Endothelial cell of hepatic sinusoid (primary cell): ENCODE data around the gene MRTFA.
"Not testable (repeated sequence)": the region's sequence is repeated elsewhere in the genome, so short reads cannot be mapped to it uniquely, and the experiment has no call there.

Source experiments
- in situ Hi-C: cut with HindIII; loops from 2 replicates; pipeline ENCODE4 v1.10.0; 2017; ENCODE audit warnings: low sequenced_read_pairs

The MRTFA gene

DNA sequence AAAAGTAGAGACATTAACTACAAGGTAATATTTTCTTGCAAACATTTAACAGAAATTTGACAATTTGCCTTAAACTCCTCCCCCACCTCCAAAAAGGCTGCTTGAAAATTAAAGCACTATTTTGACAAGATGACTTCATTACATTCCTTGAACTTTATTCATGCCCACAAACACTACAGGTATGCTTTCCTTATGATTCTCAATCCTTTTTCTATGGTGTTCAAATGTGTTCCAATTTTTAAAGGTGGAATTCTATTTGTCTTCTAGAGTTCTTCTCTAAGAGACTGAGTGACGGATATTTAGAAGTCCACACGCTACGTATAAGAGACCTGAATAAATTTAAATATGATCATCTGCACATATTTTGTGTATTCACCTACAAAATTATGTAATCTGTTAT is 69.4 kb downstream of the MRTFA start:
- in situ Hi-C loops: loop anchor here (5.0 kb wide), 1 partner anchor 35 kb away; no protein-coding TSS in a partner anchor

DNA sequence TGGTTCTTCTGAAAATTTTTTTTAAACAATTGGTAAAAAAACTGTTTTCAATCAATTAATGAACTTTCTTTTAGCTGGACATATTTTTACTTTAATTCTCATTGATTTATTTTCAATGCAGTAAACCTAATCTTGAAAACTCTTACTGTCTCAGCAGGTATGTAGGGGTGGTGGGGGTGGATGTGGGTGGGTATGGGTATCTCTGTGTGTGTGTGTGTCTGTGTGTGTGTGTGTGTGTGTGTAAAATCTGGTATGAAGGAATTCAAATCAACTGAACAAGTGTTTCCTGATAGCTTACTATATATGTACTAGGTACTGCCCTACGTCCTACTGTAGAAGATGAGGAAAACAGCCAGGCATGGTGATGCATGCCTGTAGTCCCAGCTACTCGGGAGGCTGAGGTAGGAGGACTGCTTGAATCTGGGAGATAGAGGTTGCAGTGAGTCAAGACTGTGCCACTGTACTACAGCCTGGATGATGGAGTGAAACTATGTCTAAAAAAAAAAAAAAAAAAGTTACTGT is 75.5 kb downstream of the MRTFA start:
- in situ Hi-C loops: no loop called here

DNA sequence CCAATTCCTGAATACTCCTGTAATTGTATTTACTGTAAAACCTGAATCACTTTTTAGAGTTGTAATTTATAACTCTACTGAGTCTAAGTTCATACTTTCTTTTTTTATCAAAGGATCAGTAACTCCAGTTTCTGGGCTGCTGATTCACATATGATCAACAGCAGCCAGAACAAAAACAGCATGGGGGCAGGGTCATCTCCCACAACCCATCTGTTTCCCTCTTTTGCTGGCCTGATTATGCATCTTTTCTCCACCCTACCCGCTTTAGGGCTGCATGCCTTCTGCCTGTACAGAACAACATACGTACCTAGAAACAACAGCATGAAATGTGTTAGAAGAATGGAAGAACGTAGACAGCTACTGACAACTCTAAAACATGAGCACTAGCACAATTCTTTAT is 76.0 kb downstream of the MRTFA start:
- in situ Hi-C loops: no loop called here

DNA sequence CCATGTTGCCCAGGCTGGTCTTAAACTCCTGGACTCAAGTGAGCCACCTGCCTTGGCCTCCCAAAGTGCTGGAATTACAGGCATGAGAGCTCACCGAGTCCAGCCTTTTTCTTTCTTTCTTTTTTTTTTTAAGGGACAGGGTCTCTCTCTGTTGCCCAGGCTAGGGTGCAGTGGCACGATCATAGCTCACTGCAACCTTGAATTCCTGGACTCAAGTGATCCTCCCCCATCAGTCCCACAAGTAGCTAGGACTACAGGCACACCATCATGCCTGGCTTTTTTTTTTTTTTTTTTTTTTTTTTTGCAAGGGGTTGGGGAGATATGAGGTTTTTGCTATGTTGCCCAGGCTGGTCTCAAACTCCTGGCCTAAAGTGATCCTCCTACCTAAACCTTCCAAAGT is 78.5 kb downstream of the MRTFA start:
- in situ Hi-C loops: no loop called here

DNA sequence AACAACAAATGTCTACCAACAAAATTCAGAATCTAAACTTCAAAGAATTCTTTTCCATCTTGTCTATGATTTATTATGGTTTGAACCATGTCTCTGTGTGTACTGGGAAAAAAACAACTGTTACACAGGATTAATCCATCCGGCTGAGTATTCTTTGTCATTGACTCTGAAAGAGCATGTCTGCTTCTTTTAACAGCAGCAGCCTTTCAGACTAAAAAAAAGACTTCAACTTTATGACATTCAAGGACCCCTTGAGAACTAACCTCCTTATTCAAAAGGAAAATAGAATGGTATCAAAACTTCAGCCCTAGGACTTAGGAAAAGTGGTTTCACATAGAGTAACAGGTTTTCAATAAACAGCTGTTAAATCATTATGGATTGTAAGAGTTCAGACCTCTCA is 79.9 kb downstream of the MRTFA start:
- in situ Hi-C loops: no loop called here

DNA sequence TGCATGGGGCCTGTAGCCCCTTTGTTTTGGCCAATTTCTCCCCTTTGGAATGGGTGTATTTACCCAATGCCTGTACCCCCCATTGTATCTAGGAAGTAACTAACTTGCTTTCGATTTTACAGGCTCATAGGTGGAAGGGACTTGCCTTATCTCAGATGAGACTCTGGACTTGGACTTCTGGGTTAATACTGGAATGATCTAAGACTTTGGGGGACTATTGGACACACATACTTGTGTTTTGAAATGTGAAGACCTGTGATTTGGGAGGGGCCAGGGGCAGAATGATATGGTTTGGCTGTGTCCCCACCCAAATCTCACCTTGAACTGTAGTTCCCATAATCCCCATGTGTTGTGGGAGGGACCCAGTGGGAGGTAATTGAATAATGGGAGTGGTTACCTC is 82.5 kb downstream of the MRTFA start:
- in situ Hi-C loops: not testable (repeated sequence)

DNA sequence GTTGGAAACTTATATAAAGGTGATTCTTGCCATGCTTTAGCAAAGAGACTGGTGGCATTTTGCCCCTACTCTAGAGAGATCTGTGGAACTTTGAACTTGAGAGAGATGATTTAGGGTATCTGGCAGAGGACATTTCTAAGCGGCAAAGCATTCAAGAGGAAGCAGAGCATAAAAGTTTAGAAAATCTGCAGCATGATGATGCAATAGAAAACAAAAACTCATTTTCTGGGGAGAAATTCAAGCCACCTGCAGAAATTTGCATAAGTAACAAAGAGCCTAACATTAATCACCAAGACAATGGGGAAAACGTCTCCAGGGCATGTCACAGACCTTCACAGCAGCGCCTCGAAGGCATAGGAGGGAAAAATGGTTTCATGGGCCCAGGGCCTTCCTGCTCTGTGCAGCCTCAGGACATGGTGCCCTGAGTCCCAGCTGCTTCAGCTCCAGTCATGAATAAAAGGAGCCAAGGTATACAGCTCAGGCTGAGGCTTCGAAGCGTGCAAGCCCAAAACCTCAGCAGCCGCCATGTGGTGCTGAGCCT is 83.4 kb downstream of the MRTFA start:
- in situ Hi-C loops: no loop called here

DNA sequence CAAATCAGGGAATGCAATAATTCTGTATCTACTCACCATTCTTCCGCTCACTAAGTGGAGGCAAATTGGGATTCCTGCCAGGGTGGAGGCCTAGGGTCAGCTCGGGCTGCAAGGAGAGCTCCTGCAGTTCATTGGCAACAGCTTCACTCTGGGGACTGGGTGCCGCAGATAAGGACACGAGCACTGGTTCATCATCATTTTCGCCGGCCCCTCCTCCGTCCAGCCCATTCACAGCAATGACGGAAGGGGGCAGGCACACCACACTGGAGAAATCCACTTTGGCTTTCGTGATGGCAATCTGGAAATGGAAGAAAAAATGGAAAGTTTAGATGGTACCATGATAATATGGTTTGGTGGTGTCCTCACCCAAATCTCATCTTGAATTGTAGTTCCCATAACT is 84.4 kb downstream of the MRTFA start:
- in situ Hi-C loops: no loop called here

DNA sequence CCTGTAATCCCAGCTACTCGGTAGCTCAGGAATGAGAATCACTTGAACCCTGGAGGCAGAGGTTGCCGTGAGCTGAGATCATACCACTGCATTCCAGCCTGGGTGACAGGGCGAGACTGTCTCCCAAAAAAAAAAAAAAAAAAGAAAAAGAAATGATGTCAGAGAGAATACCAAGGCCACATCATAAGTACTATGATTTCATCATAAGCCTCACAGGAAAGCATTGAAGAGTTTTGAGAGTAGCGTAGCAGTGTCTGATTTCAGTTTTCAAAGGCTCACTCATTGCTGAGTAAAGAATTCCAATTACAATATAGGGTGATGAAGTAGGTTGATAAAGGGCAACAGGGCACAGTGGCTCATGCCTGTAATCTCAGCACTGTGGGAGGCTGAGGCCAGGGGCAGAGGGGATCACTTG is 88.8 kb downstream of the MRTFA start:
- in situ Hi-C loops: no loop called here

DNA sequence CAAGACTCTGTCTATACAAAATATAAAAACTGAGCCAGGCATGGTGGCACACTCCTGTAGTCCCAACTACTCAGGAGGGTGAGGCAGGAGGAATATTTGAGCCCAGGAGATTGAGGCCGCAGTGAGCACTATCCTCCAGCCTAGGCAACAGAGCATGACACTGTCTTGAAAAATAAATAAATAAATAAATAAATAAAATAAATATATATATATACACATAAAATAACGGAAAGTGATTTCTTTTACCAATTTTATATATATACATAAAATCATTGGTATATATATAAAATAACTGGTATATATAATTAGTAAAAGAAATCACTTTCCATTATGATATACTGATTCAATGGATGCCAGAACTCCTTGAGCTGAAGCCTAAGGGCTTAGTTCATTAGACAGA is 91.8 kb downstream of the MRTFA start:
- in situ Hi-C loops: no loop called here

DNA sequence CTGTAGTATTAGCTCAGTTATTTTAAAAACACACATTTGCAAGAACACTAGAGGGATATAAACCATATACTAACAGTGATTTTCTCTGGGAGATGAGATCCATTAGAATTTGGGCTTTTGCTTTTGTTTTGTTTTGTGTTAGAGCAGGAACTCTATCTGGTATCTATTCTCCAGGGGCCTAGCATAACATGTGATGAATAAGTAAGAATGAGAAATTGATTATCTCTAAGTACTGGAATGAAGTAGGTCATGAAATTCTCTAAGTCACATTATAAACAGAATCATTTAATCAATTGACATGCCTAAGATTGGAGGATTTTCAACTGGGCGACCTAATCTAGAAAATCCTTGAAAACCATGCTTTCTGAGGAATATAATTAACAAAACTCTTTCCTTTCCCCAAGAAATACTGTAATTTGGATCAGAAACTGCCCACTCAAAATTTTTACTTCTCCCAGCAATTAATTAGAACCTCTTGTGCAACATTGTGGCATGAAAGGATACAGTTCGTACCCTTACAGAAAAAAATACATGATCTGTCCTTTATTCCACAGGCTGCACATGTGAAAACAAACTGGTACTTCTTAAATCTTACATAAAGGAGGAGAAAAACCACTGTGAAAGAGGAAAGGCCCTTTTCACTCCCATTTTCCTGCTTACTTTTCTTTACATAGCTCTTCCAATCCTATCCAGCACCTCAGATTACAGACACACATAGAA is 93.5 kb downstream of the MRTFA start:
- in situ Hi-C loops: no loop called here

DNA sequence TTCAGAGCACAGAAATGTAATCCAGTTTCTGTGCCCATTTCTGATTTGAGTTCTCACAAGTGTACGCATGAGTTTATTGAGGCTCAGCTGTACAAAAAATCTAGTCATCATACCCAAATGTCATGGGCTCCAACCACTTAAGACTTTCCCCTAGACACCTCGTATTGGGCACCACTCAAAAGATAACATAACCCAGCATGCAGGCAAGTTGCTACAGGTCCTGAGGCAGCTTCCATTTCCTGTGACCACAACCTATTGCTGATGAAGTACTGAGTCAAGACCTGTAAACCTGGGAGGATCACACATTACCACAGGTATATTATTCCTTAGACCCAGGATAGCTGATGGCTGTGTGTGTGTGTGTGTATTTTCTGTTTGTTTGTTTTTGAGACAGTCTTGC is 95.2 kb downstream of the MRTFA start:
- in situ Hi-C loops: no loop called here

DNA sequence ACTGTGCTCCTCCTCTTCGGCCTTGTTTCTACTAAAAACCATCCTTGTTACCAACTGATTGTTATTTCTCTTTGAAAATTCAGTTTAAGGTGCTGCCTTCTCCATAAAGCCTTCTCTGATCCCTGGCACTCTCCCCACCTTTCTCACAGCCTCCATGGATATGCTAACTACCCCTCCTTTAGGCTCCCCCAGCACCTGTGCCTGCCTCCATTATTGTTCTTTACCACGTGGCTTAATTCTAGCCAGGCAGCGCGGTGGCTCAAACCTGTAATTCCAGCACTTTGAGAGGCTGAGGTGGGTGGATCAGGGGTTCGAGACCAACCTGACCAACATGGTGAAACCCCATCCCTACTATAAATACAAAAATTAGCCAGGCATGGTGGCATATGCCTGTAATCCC is 96.3 kb downstream of the MRTFA start:
- in situ Hi-C loops: no loop called here

DNA sequence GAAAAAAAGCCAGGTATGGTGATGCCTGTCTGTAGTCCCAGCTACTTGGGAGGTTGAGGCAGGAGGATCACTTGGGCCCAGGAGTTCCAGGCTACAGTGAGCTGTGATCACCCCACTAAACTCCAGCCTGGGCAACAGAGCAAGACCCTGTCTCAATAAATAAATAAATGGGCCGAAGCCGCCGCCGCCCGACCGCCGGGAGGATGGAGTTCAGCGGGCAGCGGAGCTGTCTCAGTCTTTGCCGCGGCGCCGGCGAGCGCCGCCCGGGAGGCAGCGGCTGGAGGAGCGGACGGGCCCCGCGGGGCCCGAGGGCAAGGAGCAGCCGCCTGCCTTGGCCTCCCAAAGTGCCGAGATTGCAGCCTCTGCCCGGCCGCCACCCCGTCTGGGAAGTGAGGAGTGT is 100.4 kb downstream of the MRTFA start:
- in situ Hi-C loops: not testable (repeated sequence)

DNA sequence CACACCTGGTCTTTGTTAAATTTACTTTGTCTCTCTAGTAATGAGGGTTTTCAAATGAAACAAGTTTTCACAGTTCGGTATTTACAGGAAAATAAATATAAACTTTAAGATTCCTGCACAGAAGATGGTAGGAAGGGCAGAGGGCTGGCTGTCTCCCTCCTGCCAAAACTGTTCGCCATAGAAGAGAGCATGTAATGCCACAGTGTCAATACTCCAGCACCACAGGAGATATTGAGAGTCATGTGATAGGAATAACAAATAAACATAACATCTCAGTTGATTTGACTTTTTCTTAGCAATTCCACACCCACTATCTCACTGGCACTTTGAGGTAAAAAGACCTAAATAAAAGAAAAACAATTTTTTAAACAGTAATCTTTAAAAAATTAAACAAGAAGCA is 100.9 kb downstream of the MRTFA start:
- in situ Hi-C loops: no loop called here

DNA sequence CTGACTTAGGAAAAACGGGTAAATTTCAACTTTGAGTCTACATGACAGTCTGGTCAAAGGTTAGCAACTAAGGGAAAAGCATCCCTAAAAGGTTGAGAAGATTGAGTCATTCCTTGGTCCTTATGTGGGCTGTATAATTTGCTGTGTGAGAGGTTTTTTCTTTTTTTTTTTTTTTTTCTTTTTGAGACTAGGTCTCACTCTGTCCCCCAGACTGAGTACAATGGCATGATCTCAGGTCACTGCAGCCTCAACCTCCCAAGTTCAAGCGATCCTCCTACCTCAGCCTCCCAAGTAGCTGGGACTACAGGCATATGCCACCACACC is 101.4 kb downstream of the MRTFA start:
- in situ Hi-C loops: no loop called here

DNA sequence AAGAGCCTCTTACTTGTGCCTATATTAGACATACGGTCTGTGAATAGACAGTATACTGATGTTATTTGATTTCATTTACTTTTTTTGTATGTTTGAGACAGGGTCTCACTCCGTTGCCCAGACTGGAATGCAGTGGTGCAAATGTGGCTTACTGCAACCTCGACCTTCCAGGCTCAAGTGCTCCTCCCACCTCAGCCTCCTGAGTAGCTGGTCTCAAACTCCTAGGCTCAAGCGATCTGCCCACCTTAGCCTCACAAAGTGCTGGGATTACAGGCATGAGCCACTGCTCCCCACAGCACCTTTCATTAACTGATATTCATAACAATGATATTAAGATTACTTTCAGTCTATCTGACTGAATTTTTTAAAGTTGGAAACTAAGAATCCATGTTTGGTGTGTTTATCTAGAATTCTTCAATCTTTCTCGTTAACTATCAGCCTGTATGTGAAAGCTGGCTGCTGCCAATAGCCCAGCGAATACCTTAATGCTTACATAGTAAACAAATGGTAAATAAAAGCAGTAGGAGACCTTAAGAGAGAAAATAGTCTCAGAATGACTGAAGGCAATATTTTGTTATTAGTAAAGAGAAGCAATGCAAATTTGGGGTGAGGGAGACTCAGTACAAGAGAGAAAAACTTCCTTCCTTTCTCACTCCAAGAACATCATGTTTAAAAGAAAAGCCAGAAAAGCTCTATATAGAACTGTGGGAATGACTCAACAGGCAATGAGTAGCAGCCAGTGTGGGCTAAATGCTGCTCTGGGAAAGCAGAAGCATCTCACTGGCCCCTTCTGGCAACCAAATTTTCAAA is 101.9 kb downstream of the MRTFA start:
- in situ Hi-C loops: loop anchor here (5.0 kb wide), 2 partner anchors 33 to 52 kb away; no protein-coding TSS in a partner anchor

DNA sequence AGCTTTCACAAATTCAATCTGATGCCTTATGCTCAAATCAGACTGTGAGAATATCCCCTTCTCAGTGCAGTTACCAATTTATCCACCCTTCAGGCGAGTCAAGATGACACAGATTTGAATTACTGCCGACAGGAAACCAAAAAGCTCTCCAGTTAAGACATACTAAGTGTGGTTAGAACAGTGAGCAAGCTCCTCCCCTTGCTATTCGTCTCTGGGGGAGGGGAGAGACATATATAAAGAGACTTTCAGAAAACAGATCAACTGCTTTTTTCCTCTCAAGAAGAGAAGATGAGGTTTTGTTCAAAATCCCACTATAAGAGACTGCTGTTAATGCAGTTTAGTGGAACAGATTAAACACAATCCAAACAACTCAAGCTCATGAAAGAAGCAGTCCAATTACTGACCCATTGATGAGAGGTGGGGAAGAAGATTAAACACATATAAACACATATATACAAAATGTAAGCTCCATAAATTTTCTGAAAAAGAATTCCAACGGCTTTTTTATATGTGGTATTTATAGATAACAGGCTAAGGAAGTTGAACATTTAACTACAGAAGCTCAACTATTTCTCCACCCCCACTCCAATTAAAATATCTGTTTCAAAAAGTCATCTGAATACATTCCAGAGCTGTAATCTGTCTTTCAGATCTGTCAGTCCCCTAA is 102.7 kb downstream of the MRTFA start:
- in situ Hi-C loops: loop anchor here (5.0 kb wide), 2 partner anchors 33 to 52 kb away; no protein-coding TSS in a partner anchor

DNA sequence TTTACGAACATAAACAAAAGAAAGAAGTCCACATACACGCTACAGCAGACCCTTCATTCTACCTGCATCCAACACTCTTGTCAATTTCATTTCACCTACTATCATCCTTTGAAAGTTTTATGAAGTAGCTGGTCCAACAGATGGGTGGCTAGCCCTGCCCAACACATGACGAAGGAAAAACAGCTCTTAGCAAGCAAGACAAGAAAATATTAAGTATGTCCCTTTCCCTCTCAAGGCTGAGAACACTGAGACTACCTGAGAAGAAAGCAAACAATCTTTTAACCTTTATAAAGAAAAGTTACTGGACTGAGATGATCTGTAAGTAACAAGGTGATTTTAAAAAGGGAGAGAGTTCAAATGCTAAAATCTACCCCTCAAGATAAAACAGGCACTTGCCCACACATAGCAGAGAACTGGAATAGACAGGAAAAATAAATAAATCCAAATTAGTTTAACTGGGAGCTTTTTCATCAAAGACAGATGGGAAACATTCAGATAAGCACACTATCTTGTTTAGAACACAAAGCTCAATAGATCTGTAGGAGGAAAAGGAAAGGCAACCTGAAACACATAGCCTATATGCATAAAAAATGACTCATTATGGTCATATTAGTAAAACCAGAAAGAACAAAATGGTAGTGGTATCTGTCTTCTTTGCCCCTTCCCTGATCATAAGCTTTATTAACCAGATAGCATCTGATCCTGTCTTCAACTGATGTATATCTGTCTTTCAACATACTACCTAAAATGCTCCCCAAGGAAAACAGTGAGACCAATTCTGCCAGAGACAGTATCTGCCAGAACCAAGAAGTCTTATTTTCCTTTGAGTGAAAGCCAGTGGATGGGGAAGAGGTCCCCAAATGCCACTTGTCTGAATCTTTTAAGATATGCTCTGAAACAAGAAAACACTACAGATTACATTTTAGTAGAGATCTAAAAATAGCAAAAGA is 104.3 kb downstream of the MRTFA start:
- in situ Hi-C loops: loop anchor here (5.0 kb wide), 2 partner anchors 35 to 50 kb away; no protein-coding TSS in a partner anchor

DNA sequence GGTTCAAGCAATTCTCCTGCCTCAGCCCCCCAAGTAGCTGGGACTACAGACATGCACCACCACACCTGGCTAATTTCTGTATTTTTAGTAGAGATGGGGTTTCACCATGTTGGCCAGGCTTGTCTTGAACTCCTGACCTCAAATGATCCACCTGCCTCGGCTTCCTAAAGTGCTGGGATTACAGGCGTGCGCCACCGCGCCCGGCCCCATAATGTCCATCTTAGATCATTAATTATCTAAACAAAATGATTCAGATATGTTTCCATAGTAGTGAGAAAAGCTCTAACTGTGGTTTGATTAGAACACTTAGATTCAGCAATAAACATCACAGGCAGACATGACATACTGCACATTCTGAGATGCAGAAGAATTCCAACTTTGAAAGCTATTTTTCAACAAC is 106.1 kb downstream of the MRTFA start:
- in situ Hi-C loops: loop anchor here (5.0 kb wide), 2 partner anchors 37 to 48 kb away; no protein-coding TSS in a partner anchor
